SW480 (cell line): ENCODE data around the gene NEDD4.
"Not testable (repeated sequence)": the region's sequence is repeated elsewhere in the genome, so short reads cannot be mapped to it uniquely, and the experiment has no call there.

Experiments
- DNase-seq: peaks from one replicate; pipeline ENCODE4 v3.0.0-alpha.2; 2016; ENCODE audit warnings: low spot score

NEDD4 gene

DNA sequence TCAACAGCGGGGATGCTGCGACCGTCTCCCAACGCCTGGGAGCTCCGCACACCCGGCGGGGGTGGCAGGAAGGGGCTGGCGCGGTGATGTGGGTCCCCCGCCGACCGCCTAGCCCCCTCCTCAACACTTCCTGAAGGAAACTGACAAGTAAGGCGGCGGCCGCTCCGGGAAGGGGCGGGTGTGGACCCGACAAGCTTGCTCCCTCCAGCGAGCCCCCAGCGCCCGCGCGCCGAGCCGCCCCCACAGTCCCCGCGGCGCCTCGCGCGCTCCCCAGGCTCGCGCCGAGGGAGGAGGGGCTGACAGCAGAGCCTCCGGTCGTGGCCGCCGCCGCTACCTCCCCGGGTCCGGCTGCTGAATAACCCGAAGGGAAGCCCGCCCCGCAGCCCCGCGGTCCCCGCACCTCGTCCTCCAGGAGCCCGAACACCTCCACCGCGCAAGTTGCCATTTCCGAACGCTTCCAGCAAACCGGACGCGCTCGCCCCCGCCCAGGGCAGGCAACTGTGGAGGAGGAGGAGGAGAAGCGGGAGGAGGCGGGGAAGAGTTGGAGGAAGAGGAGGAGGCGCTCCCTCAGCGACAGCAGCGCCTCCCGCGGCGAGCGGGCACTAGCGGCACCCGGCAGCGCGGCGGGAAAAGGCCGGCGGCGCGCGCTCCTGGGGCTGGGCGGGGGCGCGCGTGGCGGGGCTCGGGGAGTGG lies at the start of gene NEDD4:
Gene NEDD4, minus strand, starts transcription at position 502 of the 693 bp plus-strand sequence. Its CDS starts 57 bp downstream, at position 445.
- DNase-seq, result peak; percentile 83

GRCh38 chr15:56042498-56042897 lies 49.1 kb upstream of the NEDD4 start:
- peak; percentile 41 for DNase-seq

- DNase-seq, result no peak
These were observed 48.6 kb upstream of the NEDD4 start for GRCh38 chr15:56042031-56042430.

GRCh38 chr15:56040081-56041035 lies 46.9 kb upstream of the NEDD4 start:
- DNase-seq, result peak; percentile 90

DNA sequence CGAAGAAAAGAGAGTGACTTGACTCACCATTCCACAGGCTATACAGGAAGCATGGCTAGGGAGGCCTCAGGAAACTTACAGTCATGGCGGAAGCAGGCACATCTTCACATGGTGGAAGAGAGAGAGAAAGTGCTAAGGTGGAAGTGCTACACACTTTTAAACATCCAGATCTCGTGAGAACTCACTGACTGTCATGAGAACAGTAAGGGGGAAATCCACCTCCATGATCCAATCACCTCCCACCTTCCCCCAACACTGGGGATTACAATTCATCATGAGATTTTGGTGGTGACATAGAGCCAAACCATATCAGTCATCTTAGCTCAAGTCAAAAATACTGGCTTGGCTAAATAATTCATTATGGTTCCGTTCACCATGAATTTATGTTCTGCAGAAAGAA lies 45.3 kb upstream of the NEDD4 start:
- DNase-seq, result no peak

GRCh38 chr15:56038015-56038414 lies 44.6 kb upstream of the NEDD4 start:
- no peak for DNase-seq

DNA sequence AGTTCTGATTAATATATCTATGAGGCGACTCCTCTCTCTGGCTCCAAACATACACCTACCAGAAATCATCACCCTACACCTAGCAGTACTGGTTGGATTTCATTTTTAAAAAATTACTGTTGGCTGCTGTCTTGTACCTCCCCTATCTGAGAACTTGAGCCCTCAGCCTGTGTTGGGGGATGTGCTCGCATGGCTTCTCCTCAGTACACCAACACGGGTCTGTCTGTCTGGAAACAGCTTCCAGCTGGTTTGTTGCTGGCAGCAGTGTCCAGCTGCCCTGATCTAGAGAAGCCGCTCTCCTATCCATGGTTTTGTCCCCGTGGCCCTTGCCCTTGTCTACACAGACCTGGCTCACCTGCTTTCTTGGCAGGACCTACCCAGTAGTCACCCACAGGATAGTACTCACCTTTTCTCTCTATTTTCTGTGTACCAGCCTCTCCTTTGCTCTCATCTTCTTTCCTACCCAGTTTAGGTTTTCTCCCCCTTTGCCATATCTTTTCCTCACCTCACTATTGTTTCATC lies 43.2 kb upstream of the NEDD4 start:
- no peak for DNase-seq

GRCh38 chr15:56035166-56035565 lies 41.8 kb upstream of the NEDD4 start:
- no peak for DNase-seq

DNA sequence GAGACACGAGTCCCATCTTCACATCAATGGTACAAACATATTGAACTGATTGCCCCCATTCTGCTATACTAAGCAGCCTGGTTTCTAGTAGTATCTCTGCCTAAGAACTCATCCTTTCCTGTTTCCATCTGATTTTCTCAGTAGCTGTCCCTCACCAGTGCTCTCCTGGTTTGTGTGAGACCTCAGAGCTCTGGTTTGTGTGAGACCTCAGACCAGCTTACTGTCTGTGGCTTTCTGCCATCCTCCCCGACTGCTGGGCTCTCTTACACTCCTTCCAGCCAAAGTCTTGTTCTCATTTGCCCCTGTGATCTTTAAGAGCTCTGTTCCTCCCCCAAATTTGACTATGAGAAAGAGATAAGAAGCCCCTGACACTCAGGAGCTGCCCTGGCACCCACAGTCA lies 41.1 kb upstream of the NEDD4 start:
- no peak for DNase-seq

- no peak for DNase-seq
These were observed 39.0 kb upstream of the NEDD4 start for GRCh38 chr15:56032373-56032772.

DNA sequence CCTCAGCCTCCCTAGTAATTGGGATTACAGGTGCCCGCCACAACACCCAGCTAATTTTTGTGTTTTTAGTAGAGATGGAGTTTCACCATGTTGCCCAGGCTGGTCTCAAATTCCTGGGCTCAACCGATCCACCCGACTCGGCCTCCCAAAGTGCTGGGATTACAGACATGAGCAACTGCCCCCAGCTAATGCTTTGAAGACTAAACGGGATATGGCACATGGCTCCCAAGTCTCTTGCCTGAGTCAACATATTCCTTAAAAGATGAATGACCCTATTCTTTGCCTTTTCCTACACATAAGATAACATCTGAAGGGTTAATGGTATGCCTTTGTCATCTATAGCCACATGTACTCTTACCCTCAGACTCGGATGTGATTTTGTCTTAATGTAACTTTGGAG lies 38.4 kb upstream of the NEDD4 start:
- no peak for DNase-seq

DNA sequence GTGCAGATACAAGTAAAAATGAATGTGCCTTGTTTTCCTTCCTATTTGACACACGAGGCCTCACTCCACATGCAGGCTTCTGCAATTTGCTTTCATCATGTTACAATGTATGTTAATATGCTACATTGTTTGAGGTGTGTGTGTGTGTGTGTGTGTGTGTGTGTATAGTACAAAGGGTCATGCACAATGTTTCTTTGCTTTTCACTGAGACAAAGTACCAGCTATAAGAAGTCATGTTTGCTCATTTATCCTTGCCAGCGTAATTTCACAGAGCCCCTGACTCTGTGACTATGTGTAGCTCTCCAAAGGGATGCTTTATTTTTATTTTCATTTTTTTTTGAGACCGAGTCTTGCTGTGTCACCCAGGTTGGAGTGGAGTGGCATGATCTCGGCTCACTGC lies 38.0 kb upstream of the NEDD4 start:
- no peak for DNase-seq

GRCh38 chr15:56028430-56028829 lies 35.0 kb upstream of the NEDD4 start:
- DNase-seq, result no peak

DNA sequence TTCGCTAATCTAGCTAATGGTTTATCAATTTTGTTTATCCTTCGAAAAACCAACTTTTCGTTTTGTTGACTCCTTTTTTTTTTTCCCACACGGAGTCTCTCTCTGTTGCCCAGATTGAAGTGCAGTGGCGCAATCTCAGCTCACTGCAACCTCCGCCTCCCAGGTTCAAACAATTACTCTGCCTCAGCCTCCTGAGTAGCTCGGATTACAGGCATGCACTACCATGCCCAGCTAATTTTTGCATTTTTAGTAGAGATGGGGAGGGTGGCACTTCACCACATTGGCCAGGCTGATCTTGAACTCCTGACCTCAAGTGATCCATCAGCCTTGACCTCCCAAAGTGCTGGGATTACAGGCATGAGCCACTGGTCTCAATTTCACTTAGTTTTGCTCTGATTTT lies 29.7 kb upstream of the NEDD4 start:
- not testable (repeated sequence) for DNase-seq

- no peak for DNase-seq
These were observed 26.5 kb upstream of the NEDD4 start for GRCh38 chr15:56019819-56020486.

DNA sequence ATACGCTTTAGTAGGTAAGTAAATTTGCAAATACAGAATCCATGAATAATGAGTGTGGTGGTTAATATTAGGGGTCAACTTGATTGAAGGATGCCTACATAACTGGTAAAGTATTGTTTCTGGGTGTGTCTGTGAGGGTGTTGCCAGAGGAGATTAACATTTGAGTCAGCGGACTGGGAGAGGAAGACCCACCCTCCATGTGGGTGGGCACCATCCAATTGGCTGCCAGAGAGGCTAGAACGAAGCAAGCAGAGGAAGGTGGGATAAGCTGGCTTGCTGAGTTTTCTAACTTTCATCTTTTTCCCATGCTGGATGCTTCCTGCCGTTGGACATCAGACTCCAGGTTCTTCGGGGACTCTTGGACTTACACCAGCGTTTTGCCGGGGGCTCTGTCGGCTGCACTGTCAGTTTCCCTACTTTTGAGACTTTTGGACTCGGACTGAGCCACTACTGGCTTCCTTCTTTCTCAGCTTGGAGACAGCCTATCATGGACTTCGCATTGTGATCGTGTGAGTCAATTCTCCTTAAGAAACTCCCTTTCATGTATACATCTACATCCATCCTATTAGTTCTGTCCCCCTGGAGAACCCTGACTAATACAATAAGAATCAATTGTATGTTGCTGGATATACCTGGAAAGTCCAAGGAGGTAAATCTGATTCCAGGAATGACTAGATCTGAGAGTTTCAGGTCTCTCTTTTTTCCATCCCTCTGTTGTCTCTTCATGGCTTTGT lies 25.8 kb upstream of the NEDD4 start:
- no peak for DNase-seq

- no peak for DNase-seq
These were observed 24.5 kb upstream of the NEDD4 start for GRCh38 chr15:56017920-56018319.

- DNase-seq, result no peak
These were observed 24.1 kb upstream of the NEDD4 start for GRCh38 chr15:56017511-56017910.

DNA sequence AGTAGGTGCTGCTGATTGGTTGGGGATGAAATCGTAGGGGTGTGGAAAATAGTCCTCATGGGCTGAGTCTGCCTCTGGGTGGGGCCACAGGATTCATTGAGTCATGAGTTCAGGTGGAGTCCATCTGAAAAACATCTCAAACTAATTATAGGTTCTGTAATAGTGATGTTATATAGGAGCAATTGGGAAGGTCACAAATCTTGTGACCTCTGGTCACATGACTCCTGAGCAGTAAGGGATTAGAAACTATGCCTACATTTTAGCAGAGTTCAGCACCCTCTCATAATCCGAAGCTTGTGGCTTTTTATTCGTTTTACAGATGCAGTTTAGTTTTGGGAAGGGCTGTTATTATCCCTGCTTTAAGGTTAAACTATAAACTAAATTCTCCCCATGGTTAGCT lies 22.9 kb upstream of the NEDD4 start:
- DNase-seq, result no peak

DNA sequence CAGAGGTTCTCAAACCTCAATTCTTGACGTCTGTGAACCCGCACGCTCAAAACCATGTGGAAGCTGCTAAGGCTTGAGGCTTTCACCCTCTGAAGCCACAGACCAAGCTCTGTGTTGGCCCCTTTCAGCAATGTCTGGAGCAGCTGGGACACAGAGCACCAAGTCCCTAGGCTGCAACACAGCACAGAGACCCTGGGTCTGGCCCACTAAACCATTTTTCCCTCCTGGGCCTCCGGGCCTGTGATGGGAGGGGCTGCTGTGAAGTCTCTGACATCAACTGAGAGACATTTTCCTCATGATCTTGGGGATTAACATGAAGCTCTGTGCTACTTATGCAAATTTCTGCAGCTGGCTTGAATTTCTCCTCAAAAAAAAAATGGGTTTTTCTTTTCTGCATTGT lies 21.3 kb upstream of the NEDD4 start:
- no peak for DNase-seq

DNA sequence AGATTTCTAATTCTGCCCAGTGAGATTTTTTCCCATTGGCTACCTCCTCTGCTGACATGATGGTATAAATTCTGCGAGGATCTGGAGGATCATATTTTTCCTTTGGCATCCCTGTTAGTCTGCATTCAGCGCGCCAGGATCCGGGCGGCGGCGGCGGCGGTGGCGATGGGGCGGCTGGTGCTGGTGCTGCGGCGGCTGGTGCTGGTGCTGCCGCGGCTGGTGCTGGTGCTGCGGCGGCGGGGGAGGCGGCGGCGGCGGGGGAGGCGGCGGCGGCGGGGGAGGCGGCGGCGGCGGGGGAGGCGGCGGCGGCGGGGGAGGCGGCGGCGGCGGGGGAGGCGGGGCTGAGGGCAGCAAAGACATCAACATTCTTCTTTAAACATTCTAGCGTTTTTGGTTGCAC lies 13.6 kb upstream of the NEDD4 start:
- not testable (repeated sequence) for DNase-seq

- DNase-seq, result not testable (repeated sequence)
These were observed 13.0 kb upstream of the NEDD4 start for GRCh38 chr15:56006371-56006770.
